Parathyroid adenoma (tissue), 2 donors: ENCODE results near the gene AFF1.
"Not testable (repeated sequence)": the region's sequence is repeated elsewhere in the genome, so short reads cannot be mapped to it uniquely, and the experiment has no call there.

Experiments used
- H2AFZ ChIP-seq: fragments of 300-600 bp; sonication (generic); one replicate; pipeline ENCODE4 v1.7.0; 2017; ENCODE audit warnings: antibody characterized with exemption, mild to moderate bottlenecking
- H3K27ac ChIP-seq: fragments of 300-600 bp; sonication (generic); one replicate; pipeline ENCODE4 v1.7.0; 2017
- H3K27me3 ChIP-seq: fragments of 300-600 bp; sonication (generic); one replicate; pipeline ENCODE4 v1.7.0; 2017; ENCODE audit warnings: low read length; ENCODE audit not compliant: control insufficient read depth, insufficient read depth
- H3K36me3 ChIP-seq: fragments of 300-600 bp; sonication (generic); one replicate; pipeline ENCODE4 v1.7.0; 2017; ENCODE audit warnings: low read length; ENCODE audit not compliant: control insufficient read depth, insufficient read depth
- H3K4me1 ChIP-seq: fragments of 300-600 bp; sonication (generic); one replicate; pipeline ENCODE4 v1.7.0; 2017; ENCODE audit warnings: control low read depth
- H3K4me2 ChIP-seq: fragments of 300-600 bp; sonication (generic); one replicate; pipeline ENCODE4 v1.7.0; 2017; ENCODE audit warnings: low read length
- H3K4me3 ChIP-seq: fragments of 300-600 bp; sonication (generic); one replicate; pipeline ENCODE4 v1.7.0; 2017; ENCODE audit warnings: low read depth, low read length
- H3K79me2 ChIP-seq: fragments of 300-600 bp; sonication (generic); one replicate; pipeline ENCODE4 v1.7.0; 2017; ENCODE audit warnings: control low read depth
- H3K9ac ChIP-seq: fragments of 300-600 bp; sonication (generic); one replicate; pipeline ENCODE4 v1.7.0; 2017; ENCODE audit warnings: mild to moderate bottlenecking
- H3K9me3 ChIP-seq: fragments of 300-600 bp; sonication (generic); one replicate; pipeline ENCODE4 v1.7.0; 2017; ENCODE audit warnings: low read length; ENCODE audit not compliant: control insufficient read depth
- CTCF ChIP-seq: fragments of 300-600 bp; sonication (generic); IDR thresholded peaks from one replicate; pipeline ENCODE4 v1.7.0; 2017; ENCODE audit warnings: antibody characterized with exemption, mild to moderate bottlenecking
- donor health status: primary hyperparathyroidism.

The AFF1 gene

GRCh38 chr4:86980230-86980629 lies 45.4 kb downstream of the AFF1 start:
- Histone ChIP-seq H3K36me3 (no peaks in the 10 kb centered on the region), H3K79me2 (peaks cover 2% of the 10 kb centered on the region), H3K4me2 (no peak overlapping the region), H2AFZ (no peak overlapping the region), H3K9ac (no peak overlapping the region), H3K4me1 (no peaks in the 10 kb centered on the region), H3K27me3 (no peaks in the 10 kb centered on the region), H3K9me3 (no peaks in the 10 kb centered on the region), H3K4me3 (no peak overlapping the region), H3K27ac (no peak overlapping the region)
- TF ChIP-seq CTCF, result no peak

- no peak overlapping the region for H3K9ac ChIP-seq
- H3K4me2 ChIP-seq, result no peak overlapping the region
- H3K36me3 ChIP-seq, result no peaks in the 10 kb centered on the region
- H3K4me1 ChIP-seq, result no peaks in the 10 kb centered on the region
- H2AFZ ChIP-seq, result no peak overlapping the region
- TF ChIP-seq CTCF, result no peak
- no peaks in the 10 kb centered on the region for H3K9me3 ChIP-seq
- no peak overlapping the region for H3K4me3 ChIP-seq
- no peaks in the 10 kb centered on the region for H3K27me3 ChIP-seq
- no peak overlapping the region for H3K27ac ChIP-seq
- no peaks in the 10 kb centered on the region for H3K79me2 ChIP-seq
These were observed 47.0 kb downstream of the AFF1 start for GRCh38 chr4:86981789-86982188.

GRCh38 chr4:86985852-86986251 lies 51.0 kb downstream of the AFF1 start:
- H3K9ac ChIP-seq, H2AFZ ChIP-seq, H3K79me2 ChIP-seq, H3K4me2 ChIP-seq, H3K4me3 ChIP-seq, H3K36me3 ChIP-seq, H3K9me3 ChIP-seq, H3K4me1 ChIP-seq, H3K27me3 ChIP-seq, H3K27ac ChIP-seq: not testable (repeated sequence)

- H3K9me3 ChIP-seq, H3K36me3 ChIP-seq, H3K27me3 ChIP-seq, H3K79me2 ChIP-seq, H3K9ac ChIP-seq, H3K4me2 ChIP-seq, H2AFZ ChIP-seq, H3K4me3 ChIP-seq, H3K4me1 ChIP-seq, H3K27ac ChIP-seq: not testable (repeated sequence)
These were observed 54.8 kb downstream of the AFF1 start for GRCh38 chr4:86989658-86990057.

- Histone ChIP-seq H3K4me3 (no peak overlapping the region), H3K27ac (no peak overlapping the region), H2AFZ (no peak overlapping the region), H3K27me3 (no peaks in the 10 kb centered on the region), H3K79me2 (no peaks in the 10 kb centered on the region), H3K4me2 (no peak overlapping the region), H3K9me3 (no peaks in the 10 kb centered on the region), H3K9ac (no peak overlapping the region), H3K36me3 (no peaks in the 10 kb centered on the region), H3K4me1 (no peaks in the 10 kb centered on the region)
- no peak for TF ChIP-seq CTCF
These were observed 55.7 kb downstream of the AFF1 start for GRCh38 chr4:86990510-86990909.

GRCh38 chr4:86991994-86992393 lies 57.2 kb downstream of the AFF1 start:
- no peak overlapping the region for H2AFZ ChIP-seq
- no peaks in the 10 kb centered on the region for H3K36me3 ChIP-seq
- TF ChIP-seq CTCF, result no peak

More at GRCh38 chr4:86991994-86992393, 57.2 kb downstream of the AFF1 start:
- no peak overlapping the region for H3K27ac ChIP-seq
- no peaks in the 10 kb centered on the region for H3K79me2 ChIP-seq
- no peak overlapping the region for H3K4me2 ChIP-seq
- no peak overlapping the region for H3K4me3 ChIP-seq
- no peak overlapping the region for H3K9ac ChIP-seq
- no peaks in the 10 kb centered on the region for H3K9me3 ChIP-seq
- H3K4me1 ChIP-seq, result no peaks in the 10 kb centered on the region
- no peaks in the 10 kb centered on the region for H3K27me3 ChIP-seq
